ENCODE measurements around the gene EXOC1.

- TF ChIP-seq CREB1 (IDR thresholded peaks at IDR 0.05; ENCODE audit: low read depth) (no peak), BHLHE40 (IDR thresholded peaks at IDR 0.05; ENCODE audit: borderline replicate concordance in 1 of 2, low read depth in 2 of 2, low read length in 1 of 2) (no peak), RFX5 (IDR thresholded peaks at IDR 0.05; ENCODE audit: low read depth, low read length) (no peak)
Measured at GRCh38 chr4:55866290-55866907, 13.0 kb downstream of the EXOC1 start.

Measured in GM12878 (cell line).